Activated CD8-positive, alpha-beta T cell treated with anti-CD3 and anti-CD28 coated beads for 36 hours (primary cell): ENCODE measurements around the gene KHDC4. TPM values are rescaled to one million over a fixed set of nuclear protein-coding genes. Genes with fewer than 3 reads are reported as not detected.

Experiments
- ATAC-seq: fragments of 200-7000 bp; cut with Tn5 transposase; one replicate; pipeline ENCODE4 v1.10.0; 2021; ENCODE audit warnings: mild to moderate bottlenecking, moderate library complexity
- CTCF ChIA-PET: fragments of 350-600 bp; sonication (Branson Sonifier 250); formaldehyde crosslinking; loops from one replicate; lab custom pipeline; 2021; ENCODE audit warnings: antibody characterized with exemption; lab: Charles Lee
- POLR2A ChIA-PET: fragments of 350-600 bp; sonication (Branson Sonifier 250); formaldehyde crosslinking; loops from one replicate; lab custom pipeline; 2021; ENCODE audit warnings: antibody characterized with exemption; lab: Charles Lee
- DNase-seq: peaks from one replicate; pipeline ENCODE4 v3.0.0-alpha.2; 2020
- H3K27ac Mint-ChIP-seq: one replicate; pipeline ENCODE4 v1.8.0; 2021; ENCODE audit warnings: mild to moderate bottlenecking, mixed read lengths
- H3K27me3 Mint-ChIP-seq: one replicate; pipeline ENCODE4 v1.8.0; 2021; ENCODE audit warnings: mixed read lengths
- H3K36me3 Mint-ChIP-seq: one replicate; pipeline ENCODE4 v1.8.0; 2021; ENCODE audit warnings: low read depth, mixed read lengths
- H3K4me1 Mint-ChIP-seq: one replicate; pipeline ENCODE4 v1.8.0; 2021; ENCODE audit warnings: low read depth, mixed read lengths
- H3K4me3 Mint-ChIP-seq: one replicate; pipeline ENCODE4 v1.8.0; 2021; ENCODE audit warnings: mild to moderate bottlenecking, moderate library complexity, mixed read lengths
- H3K9me3 Mint-ChIP-seq: one replicate; pipeline ENCODE4 v1.8.0; 2021; ENCODE audit warnings: mixed read lengths
- CTCF ChIP-seq: fragments of 200-600 bp; IDR thresholded peaks from one replicate; pipeline ENCODE4 v1.8.0; 2022; ENCODE audit warnings: antibody characterized with exemption, mild to moderate bottlenecking
- intact Hi-C: fragments of 100-400 bp; cut with micrococcal nuclease; formaldehyde crosslinking; loops from one replicate; pipeline ENCODE4 v1.10.0; 2022
- total RNA-seq, 2 experiments: library from RNA; stranded (reverse); gene quantifications; one replicate each; pipeline ENCODE4 v1.2.3, GENCODE V29; 2021

Gene KHDC4
- total RNA-seq, 2 experiments from 2014 or later: 68.1 to 71.3 TPM

GRCh38 chr1:155889566-155889965, 44.6 kb downstream of the KHDC4 start:
- CTCF ChIA-PET: no interaction called here
- Mint-ChIP-seq H3K4me3 (no peak overlapping the region), H3K27ac (no peak overlapping the region), H3K4me1 (peaks cover 15% of the 10 kb centered on the region), H3K36me3 (no peaks in the 10 kb centered on the region), H3K27me3 (no peaks in the 10 kb centered on the region), H3K9me3 (no peaks in the 10 kb centered on the region)
- intact Hi-C loops: no loop called here
- no peak for TF ChIP-seq CTCF
- DNase-seq (no peak), ATAC-seq (no peak)
- POLR2A ChIA-PET: no interaction called here

- Mint-ChIP-seq H3K9me3 (no peaks in the 10 kb centered on the region), H3K4me3 (no peak overlapping the region), H3K27ac (no peak overlapping the region), H3K36me3 (no peaks in the 10 kb centered on the region), H3K27me3 (no peaks in the 10 kb centered on the region), H3K4me1 (peaks cover 8% of the 10 kb centered on the region)
- no peak for TF ChIP-seq CTCF
- POLR2A ChIA-PET: no interaction called here
- no peak for ATAC-seq
- no peak for DNase-seq
- CTCF ChIA-PET: no interaction called here
- intact Hi-C loops: no loop called here
These were observed 45.7 kb downstream of the KHDC4 start for GRCh38 chr1:155888481-155888880.

GRCh38 chr1:155884982-155885381, 49.2 kb downstream of the KHDC4 start:
- ChIA-PET CTCF (interaction anchor here (1.5 kb wide), 1 partner anchor 181 kb away, joined by 3 read pairs; no protein-coding TSS in a partner anchor), POLR2A (interaction anchor here (0.5 to 1.3 kb wide), 4 partner anchors 26 to 395 kb away, joined by 3 read pairs; partner anchors contain the start of gene SYT11)
- no peaks in the 10 kb centered on the region for H3K27me3 Mint-ChIP-seq
- no peak overlapping the region for H3K4me3 Mint-ChIP-seq
- DNase-seq: no peak
- H3K36me3 Mint-ChIP-seq: no peaks in the 10 kb centered on the region
- H3K4me1 Mint-ChIP-seq: no peaks in the 10 kb centered on the region
- no peak for TF ChIP-seq CTCF
- H3K27ac Mint-ChIP-seq: no peak overlapping the region
- intact Hi-C loops: no loop called here
- no peak for ATAC-seq
- no peaks in the 10 kb centered on the region for H3K9me3 Mint-ChIP-seq

GRCh38 chr1:155884031-155884960, 49.9 kb downstream of the KHDC4 start:
- ChIA-PET POLR2A (interaction anchor here (0.9 to 1.3 kb wide), 3 partner anchors 25 to 396 kb away, joined by 3 read pairs; partner anchors contain the start of gene SYT11), CTCF (interaction anchor here (1.5 to 1.8 kb wide), 2 partner anchors 11 to 182 kb away, joined by 3 to 6 read pairs; no protein-coding TSS in a partner anchor)
- DNase-seq (no peak), ATAC-seq (no peak)
- Mint-ChIP-seq H3K27ac (no peak overlapping the region), H3K27me3 (no peaks in the 10 kb centered on the region), H3K4me1 (no peaks in the 10 kb centered on the region), H3K9me3 (no peaks in the 10 kb centered on the region), H3K4me3 (no peak overlapping the region), H3K36me3 (no peaks in the 10 kb centered on the region)
- no peak for TF ChIP-seq CTCF
- intact Hi-C loops: no loop called here

GRCh38 chr1:155882766-155883165, 51.4 kb downstream of the KHDC4 start:
- ChIA-PET CTCF (interaction anchor here (0.8 to 1.8 kb wide), 3 partner anchors 10 to 12 kb away, joined by 3 to 6 read pairs (median 5); no protein-coding TSS in a partner anchor), POLR2A (interaction anchor here (0.9 kb wide), 1 partner anchor 11 kb away, joined by 4 read pairs; no protein-coding TSS in a partner anchor)
- Mint-ChIP-seq H3K4me1 (no peaks in the 10 kb centered on the region), H3K27ac (no peak overlapping the region), H3K9me3 (no peaks in the 10 kb centered on the region), H3K36me3 (no peaks in the 10 kb centered on the region), H3K4me3 (no peak overlapping the region), H3K27me3 (no peaks in the 10 kb centered on the region)
- ATAC-seq (no peak), DNase-seq (no peak)
- TF ChIP-seq CTCF: no peak
- intact Hi-C loops: no loop called here
